Effector memory CD8-positive, alpha-beta T cell (primary cell): ENCODE data around the gene ASPG.
A peak's percentile ranks its signal among the peaks of the same experiment; 100 is the strongest.

Experiments
- ATAC-seq: fragments of 150-1000 bp; cut with Tn5 transposase; replicated peaks from 2 replicates; pipeline ENCODE4 v1.10.0; 2021; ENCODE audit warnings: mild to moderate bottlenecking, moderate library complexity
- DNase-seq, 3 experiments: peaks; one replicate each; pipeline ENCODE4 v3.0.0; 2021
- H3K27ac Mint-ChIP-seq, 2 donors: one replicate each; pipeline ENCODE4 v1.8.0; 2022; ENCODE audit warnings: mild to moderate bottlenecking in 2 of 2, mixed read lengths in 2 of 2, moderate library complexity in 2 of 2
- H3K27me3 Mint-ChIP-seq, 2 donors: one replicate each; pipeline ENCODE4 v1.8.0; 2022; ENCODE audit warnings: mixed read lengths in 2 of 2
- H3K36me3 Mint-ChIP-seq: one replicate; pipeline ENCODE4 v1.8.0; 2022; ENCODE audit warnings: mild to moderate bottlenecking, moderate library complexity, mixed read lengths; ENCODE audit not compliant: insufficient read depth
- H3K4me1 Mint-ChIP-seq, 2 donors: one replicate each; pipeline ENCODE4 v1.8.0; 2022; ENCODE audit warnings: low read depth in 2 of 2, mixed read lengths in 2 of 2
- H3K4me3 Mint-ChIP-seq, 2 donors: one replicate each; pipeline ENCODE4 v1.8.0; 2022; ENCODE audit warnings: mild to moderate bottlenecking in 2 of 2, mixed read lengths in 2 of 2, moderate library complexity in 2 of 2
- H3K9me3 Mint-ChIP-seq, 2 donors: one replicate each; pipeline ENCODE4 v1.8.0; 2022; ENCODE audit warnings: mixed read lengths in 2 of 2

Gene ASPG

DNA sequence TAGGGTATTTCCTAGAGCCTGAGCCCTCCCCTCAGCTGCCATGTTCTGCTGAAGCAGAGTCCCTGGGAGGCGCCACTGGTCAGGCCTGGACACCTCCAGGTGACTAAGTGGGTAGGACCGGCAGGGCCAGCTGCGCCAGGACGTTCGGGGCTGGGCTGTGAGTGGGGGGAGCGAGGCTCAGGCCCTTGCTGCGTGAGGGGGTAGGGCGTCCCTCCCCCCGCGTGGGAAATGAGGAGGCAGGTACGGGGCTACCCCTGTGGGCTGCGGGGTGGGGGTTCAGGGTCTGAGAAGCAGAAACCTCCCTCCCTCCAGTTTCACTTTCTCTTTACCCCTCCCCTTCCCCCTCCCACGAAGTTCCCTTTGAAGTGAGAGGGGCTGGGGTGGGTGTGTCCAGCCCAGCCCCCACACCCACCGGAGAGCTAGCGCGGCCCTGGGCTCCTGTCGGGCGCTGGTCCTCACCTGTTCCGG is 30.8 kb downstream of the ASPG start:
- Mint-ChIP-seq H3K27ac (no peak overlapping the region), H3K36me3 (no peaks in the 10 kb centered on the region), H3K9me3 (no peaks in the 10 kb centered on the region), H3K4me3 (peak overlapping the region; percentile 56 to 58), H3K27me3 (peaks cover 42 to 60% of the 10 kb centered on the region in 2 donors), H3K4me1 (no peaks in the 10 kb centered on the region)
- DNase-seq, result no peak
- no peak for ATAC-seq

DNA sequence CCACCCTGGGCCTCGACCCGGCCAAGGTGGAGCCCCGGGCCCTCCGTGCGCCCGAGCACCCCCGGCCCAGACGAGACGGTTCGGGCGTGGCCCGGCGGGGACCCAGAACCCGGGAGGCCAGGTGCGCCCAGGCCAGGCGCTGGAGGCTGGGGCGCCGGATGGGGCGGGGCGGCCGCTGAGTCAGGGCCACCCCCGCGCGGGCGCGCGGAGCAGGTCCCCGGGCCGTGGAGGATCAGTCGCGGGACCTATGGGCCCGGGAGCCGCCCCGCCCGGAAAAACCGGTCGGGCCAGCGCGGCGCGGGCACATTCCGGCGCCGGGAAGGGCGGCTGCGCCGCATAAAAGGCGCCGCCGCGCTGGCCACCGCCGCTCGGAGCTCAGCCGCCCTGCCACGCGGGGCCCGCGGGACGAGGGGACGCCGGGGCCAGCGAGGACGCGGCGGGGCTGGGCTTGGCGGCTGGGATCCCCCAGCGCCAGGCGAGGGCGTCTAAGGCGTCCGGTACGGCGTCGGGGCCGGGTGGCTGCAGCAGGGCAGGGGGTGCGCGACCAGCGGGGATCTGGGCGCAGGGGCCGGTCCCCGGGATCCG is 31.3 kb downstream of the ASPG start:
- H3K4me3 Mint-ChIP-seq, result peak overlapping the region; percentile 34 to 58
- H3K27ac Mint-ChIP-seq, result no peak overlapping the region
- H3K27me3 Mint-ChIP-seq, result peaks cover 42 to 60% of the 10 kb centered on the region in 2 donors
- ATAC-seq (no peak), DNase-seq (no peak)
- no peaks in the 10 kb centered on the region for H3K9me3 Mint-ChIP-seq
- H3K4me1 Mint-ChIP-seq, result no peaks in the 10 kb centered on the region
- H3K36me3 Mint-ChIP-seq, result no peaks in the 10 kb centered on the region

DNA sequence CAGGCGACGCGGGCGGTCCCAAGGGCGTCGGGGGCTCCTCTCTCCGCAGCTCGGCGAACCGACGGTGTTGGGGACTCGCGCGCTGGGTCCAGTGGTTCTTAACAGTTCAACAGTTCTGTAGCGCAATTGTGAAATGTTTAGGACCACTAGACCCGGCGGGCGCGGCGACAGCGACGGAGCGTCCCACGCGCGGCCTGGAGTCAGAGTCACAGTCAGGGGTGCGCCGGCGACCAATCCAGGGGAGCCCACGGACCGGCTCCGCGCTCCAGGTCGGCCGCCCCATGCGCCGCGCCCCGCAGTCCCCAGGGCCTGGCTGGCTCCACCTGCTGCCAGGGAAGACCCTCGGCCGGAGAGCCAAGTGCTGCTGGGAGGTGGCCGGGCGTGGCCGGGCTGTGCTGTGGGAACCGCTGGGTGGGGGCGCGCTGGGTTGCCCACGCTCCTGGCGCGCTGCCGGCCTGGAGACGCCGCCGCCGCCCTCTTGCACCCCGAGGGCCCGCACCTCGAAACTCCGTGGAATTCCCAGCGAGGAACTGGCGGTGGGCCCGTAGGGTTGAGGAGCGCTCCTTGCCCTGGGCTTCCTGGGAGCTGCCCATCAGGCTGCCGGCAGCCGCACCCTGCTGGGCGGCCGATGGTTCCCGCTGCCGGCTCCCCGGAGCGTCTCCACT is 32.0 kb downstream of the ASPG start:
- Mint-ChIP-seq H3K4me1 (no peaks in the 10 kb centered on the region), H3K27ac (no peak overlapping the region), H3K27me3 (peaks cover 45 to 60% of the 10 kb centered on the region in 2 donors), H3K36me3 (no peaks in the 10 kb centered on the region), H3K4me3 (peak overlapping the region in 1 of 2 donors; percentile 34), H3K9me3 (no peaks in the 10 kb centered on the region)
- ATAC-seq (no peak), DNase-seq (no peak)

DNA sequence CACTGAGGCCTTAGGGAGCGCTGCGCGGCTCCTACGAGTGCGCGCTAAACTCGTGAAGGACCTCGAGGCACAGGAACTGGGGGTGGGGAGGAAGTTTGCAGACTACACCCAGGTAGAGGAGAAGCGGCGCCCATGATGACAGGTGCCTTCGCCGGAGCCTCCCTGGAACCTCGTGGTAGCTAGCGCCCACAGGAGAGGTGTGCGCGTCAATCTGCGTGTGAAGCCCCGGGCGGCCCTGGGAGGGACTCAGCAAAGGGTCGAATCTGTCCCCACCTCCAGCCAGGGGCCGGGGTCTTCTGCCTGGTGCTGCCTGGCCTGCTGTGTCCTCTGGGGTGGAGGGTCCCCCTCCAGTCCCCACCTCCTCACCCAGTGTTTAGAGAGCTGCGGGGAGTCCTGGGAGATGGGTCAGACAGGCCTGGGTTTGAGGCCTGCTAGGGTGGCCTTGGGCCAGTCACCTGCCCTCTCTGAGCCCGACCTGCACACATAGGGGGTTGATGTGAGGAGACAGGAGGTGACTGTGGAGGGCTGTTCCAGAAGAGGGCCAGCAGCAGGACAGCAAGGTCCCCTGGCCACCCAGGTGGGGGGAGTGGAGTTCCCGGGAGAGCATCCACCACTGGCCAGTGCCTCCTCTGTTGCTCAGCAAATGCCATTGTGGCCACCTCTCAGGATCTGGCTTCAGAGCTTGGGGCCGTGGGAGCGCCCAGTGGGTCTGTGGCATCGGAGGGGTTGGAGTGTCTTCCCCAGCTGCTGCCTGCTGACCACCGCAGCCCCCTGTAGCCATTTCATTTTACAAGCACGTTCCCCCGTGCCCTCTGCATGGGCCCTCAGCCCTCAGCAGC is 32.7 kb downstream of the ASPG start:
- Mint-ChIP-seq H3K9me3 (no peaks in the 10 kb centered on the region), H3K4me3 (peak overlapping the region in 1 of 2 donors; percentile 23), H3K27ac (no peak overlapping the region), H3K27me3 (peaks cover 48 to 60% of the 10 kb centered on the region in 2 donors), H3K4me1 (no peaks in the 10 kb centered on the region), H3K36me3 (no peaks in the 10 kb centered on the region)
- no peak for DNase-seq
- no peak for ATAC-seq

DNA sequence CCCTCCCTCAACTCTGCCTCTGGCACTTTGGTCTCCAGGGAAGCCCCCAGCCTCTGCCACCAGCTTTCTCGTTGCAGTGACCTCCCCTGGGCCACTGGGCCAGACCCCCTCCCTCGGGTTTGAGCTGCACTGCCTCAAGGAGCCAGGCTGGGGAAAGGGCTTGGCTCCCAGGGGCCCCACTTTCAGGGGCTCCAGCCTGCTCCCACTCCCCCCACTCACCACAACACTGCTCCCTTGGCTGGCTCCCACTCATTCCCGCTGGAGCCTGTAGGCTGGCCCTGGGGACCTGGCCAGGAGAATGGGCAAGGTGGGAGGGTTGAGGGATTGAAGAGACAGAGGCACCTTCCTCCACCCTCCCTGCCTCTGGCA is 33.6 kb downstream of the ASPG start:
- no peaks in the 10 kb centered on the region for H3K4me1 Mint-ChIP-seq
- ATAC-seq (no peak), DNase-seq (no peak)
- no peaks in the 10 kb centered on the region for H3K36me3 Mint-ChIP-seq
- H3K27ac Mint-ChIP-seq, result no peak overlapping the region
- H3K27me3 Mint-ChIP-seq, result peaks cover 53 to 66% of the 10 kb centered on the region in 2 donors
- no peak overlapping the region for H3K4me3 Mint-ChIP-seq
- peaks cover 3 to 7% of the 10 kb centered on the region in 2 donors for H3K9me3 Mint-ChIP-seq

DNA sequence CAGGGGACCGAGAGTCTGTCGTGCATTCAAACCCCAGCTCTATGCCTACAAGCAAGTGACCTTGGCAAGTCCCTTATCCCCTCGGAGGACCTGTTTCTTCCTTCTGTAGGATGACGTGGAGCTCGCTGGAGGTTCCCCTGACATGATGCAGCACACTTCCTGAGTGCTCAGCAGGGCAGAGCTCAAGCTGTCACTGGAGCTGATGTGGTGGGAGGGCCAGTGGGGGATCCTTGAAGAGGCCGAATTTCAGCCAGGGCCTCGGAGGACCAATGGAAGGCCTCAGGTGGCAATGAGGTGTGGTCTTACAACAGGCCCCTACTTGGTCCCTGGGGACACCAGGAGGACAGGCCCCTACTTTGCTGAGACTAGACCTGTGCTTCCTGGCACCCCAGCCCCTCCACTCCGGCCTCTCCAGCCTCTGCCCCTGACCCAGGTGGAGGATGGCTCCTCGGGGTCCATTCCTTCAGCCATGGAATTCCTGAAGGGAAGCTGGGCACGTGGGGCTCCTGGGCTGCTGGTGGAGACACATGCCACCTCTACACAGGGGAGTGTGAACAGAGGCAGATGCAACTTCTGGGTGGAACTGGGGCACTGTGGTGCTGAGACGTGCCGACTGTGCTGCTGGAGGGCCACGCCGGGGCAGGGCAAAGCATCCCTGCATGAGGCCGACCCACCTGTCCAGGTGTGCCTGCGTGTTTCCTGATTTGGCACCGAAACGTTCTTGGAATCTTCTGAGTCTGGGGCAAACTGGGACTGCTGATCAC is 34.2 kb downstream of the ASPG start:
- Mint-ChIP-seq H3K27me3 (peaks cover 53 to 61% of the 10 kb centered on the region in 2 donors), H3K4me3 (no peak overlapping the region)

DNA sequence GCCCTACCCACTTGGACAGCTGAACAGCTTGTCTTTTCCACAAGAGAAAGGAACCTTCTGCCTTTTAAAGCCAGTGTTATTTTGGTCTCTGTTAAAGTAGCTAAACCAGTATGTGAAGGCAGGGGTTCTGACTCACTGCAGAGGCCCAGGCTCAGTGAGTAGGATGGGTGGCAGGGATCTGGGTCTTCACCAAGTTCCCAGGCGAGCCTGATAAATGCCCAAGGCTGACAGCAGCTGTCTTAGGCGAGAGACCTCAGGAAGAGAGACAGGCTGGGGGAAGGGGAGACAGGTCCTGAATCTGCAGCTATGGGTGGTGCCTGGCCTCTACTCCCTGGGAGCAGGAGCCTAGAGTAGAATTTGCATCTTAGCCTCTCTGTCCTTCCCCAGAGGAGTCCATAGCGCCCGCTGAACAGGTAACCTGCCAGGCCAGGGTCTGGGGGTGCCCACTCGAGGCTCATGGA is 34.8 kb downstream of the ASPG start:
- H3K4me1 Mint-ChIP-seq, result no peaks in the 10 kb centered on the region
- H3K36me3 Mint-ChIP-seq, result no peaks in the 10 kb centered on the region
- ATAC-seq, result no peak
- H3K4me3 Mint-ChIP-seq, result no peak overlapping the region
- H3K27me3 Mint-ChIP-seq, result peaks cover 52 to 54% of the 10 kb centered on the region in 2 donors
- no peak overlapping the region for H3K27ac Mint-ChIP-seq
- peaks cover 3 to 8% of the 10 kb centered on the region in 2 donors for H3K9me3 Mint-ChIP-seq
- DNase-seq, result no peak

More for the DNA sequence above, 34.2 kb downstream of the ASPG start:
- Mint-ChIP-seq H3K4me1 (no peaks in the 10 kb centered on the region), H3K36me3 (no peaks in the 10 kb centered on the region), H3K9me3 (peaks cover 3 to 8% of the 10 kb centered on the region in 2 donors), H3K27ac (no peak overlapping the region)
- DNase-seq (no peak), ATAC-seq (no peak)

DNA sequence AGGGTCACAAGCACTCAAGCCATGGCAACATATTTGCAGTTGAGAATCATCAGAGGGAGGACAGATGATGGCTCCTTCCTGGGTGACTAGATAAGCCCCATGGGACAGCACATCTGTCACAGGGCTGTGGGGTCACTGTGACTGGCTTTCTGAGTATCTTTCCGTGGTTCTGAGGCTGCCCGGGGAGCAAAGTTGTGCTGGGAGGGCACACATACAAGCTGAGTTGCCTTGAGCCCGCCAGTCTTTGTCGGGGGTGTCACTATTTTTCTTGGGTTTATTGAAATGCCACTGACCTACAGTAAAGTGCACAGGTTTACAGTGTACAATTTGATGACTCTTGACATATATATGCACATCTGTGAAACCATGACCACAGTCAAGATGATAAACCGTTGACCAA is 35.6 kb downstream of the ASPG start:
- no peak for DNase-seq
- no peak overlapping the region for H3K27ac Mint-ChIP-seq
- no peak for ATAC-seq
- no peaks in the 10 kb centered on the region for H3K36me3 Mint-ChIP-seq
- no peaks in the 10 kb centered on the region for H3K4me1 Mint-ChIP-seq
- peaks cover 4 to 8% of the 10 kb centered on the region in 2 donors for H3K9me3 Mint-ChIP-seq
- H3K4me3 Mint-ChIP-seq, result no peak overlapping the region
- peaks cover 50 to 51% of the 10 kb centered on the region in 2 donors for H3K27me3 Mint-ChIP-seq

DNA sequence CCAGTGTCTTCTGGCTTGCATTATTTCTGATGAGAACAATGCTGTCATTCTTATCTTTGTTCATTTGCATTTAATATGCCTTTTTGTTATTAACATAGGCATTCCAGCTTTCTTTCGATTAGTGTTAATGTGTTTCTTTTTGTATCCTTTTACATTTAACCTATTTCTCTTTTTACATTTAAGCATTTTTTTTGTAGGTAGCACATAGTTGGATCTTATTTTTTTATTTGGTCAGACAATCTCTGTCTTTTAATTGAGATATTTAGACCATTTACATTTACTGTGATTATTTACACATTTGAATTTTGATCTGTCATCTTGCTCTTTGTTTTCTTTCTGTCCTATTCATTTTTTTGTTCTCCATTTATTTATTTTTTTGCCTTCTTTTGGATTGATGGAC is 38.4 kb downstream of the ASPG start:
- Mint-ChIP-seq H3K4me3 (no peak overlapping the region), H3K36me3 (no peaks in the 10 kb centered on the region), H3K4me1 (no peaks in the 10 kb centered on the region), H3K27me3 (peaks cover 57 to 60% of the 10 kb centered on the region in 2 donors), H3K9me3 (peaks cover 8% of the 10 kb centered on the region in 2 donors), H3K27ac (no peak overlapping the region)
- DNase-seq, result no peak
- ATAC-seq, result no peak

DNA sequence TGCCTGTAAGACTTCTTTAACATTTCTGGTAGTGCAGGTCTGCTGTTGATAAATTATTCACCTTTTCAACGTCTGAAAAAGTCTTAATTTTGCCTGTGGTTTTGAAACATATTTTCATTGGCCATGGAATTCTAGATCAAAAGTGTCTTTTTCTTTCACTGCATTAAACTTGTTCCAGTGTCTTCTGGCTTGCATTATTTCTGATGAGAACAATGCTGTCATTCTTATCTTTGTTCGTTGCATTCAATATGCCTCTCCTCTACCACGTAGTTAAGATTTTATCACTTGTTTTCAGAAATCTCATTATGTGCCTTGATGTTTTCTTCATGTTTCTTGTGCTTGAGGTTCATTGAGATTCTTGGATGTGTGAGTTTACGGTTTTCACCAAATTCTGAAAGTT is 39.5 kb downstream of the ASPG start:
- Mint-ChIP-seq H3K27me3 (peaks cover 55 to 59% of the 10 kb centered on the region in 2 donors), H3K27ac (no peak overlapping the region), H3K4me3 (no peak overlapping the region), H3K9me3 (peaks cover 10 to 17% of the 10 kb centered on the region in 2 donors), H3K4me1 (no peaks in the 10 kb centered on the region), H3K36me3 (no peaks in the 10 kb centered on the region)
- no peak for ATAC-seq
- no peak for DNase-seq

DNA sequence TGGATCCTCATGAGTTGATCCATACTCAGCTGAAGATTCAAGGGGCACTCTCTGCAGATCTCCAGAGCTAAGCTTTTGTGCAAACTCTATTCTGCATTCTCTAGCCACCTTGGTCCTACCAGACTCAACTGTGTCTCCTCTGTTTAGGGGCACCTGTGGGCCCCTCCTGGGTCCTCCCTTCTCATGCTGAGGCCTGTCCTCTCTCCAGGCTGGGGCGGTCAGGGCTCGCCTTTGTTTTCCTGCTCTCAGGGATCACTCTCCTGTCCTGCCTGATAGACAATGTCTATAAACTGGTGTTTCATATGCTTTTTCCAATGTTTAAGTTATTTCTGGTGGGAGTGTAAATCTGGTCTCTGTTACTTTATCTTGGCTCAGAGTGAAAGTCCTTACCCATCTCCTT is 41.3 kb downstream of the ASPG start:
- Mint-ChIP-seq H3K4me3 (no peak overlapping the region), H3K27ac (no peak overlapping the region), H3K27me3 (peaks cover 54 to 65% of the 10 kb centered on the region in 2 donors), H3K9me3 (peaks cover 10 to 20% of the 10 kb centered on the region in 2 donors), H3K36me3 (no peaks in the 10 kb centered on the region), H3K4me1 (no peaks in the 10 kb centered on the region)
- ATAC-seq (no peak), DNase-seq (no peak)

DNA sequence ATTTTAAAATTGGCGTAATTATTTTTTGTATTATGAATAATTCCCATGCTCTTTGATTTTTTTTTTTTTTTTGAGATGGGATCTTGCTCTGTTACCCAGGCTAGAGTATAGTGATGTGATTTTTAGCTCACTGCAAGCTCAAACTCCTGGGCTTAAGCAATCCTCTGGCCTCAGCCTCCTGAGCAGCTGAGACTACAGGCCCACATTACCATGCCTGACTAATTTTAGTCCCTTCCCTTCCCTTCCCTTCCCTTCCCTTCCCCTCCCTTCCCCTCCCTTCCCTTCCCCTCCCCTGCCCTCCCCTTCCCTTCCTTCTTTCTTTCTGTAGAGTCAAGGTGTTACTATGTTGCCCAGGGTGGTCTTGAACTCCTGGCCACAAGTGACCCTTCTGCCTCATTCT is 43.5 kb downstream of the ASPG start:
- Mint-ChIP-seq H3K4me1 (no peaks in the 10 kb centered on the region), H3K4me3 (no peak overlapping the region), H3K27ac (no peak overlapping the region), H3K9me3 (peaks cover 8 to 13% of the 10 kb centered on the region in 2 donors), H3K36me3 (no peaks in the 10 kb centered on the region), H3K27me3 (peaks cover 56 to 80% of the 10 kb centered on the region in 2 donors)
- DNase-seq, result no peak
- no peak for ATAC-seq

DNA sequence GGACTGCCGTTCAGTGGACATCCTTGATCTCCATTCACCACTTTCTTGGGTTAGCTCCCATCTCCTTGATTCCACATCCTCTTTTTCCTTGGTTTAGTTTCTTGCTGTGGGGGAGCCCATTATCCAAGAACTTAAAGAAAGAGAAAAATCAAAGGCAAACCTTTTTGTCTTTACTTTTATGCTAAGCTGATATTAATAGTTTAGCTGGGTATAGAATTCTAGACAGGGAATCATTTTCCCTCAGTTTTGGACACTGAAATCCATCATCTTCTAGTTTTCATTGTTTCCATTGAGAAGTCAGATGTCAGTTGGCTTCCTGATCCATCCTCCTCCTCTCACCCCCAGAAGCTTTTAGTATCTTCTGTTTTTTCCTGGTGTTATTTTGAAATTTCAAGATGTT is 44.1 kb downstream of the ASPG start:
- H3K4me3 Mint-ChIP-seq, result no peak overlapping the region
- ATAC-seq, result no peak

More for the DNA sequence above, 44.1 kb downstream of the ASPG start:
- H3K27me3 Mint-ChIP-seq, result peaks cover 59 to 84% of the 10 kb centered on the region in 2 donors
- peaks cover 7 to 12% of the 10 kb centered on the region in 2 donors for H3K9me3 Mint-ChIP-seq
- H3K4me1 Mint-ChIP-seq, result no peaks in the 10 kb centered on the region
- DNase-seq, result no peak
- no peak overlapping the region for H3K27ac Mint-ChIP-seq
- no peaks in the 10 kb centered on the region for H3K36me3 Mint-ChIP-seq
